ENCODE measurements around the gene BCL7B.
A peak's percentile ranks its signal among the peaks of the same experiment; 100 is the strongest.
"Not testable (repeated sequence)": the region's sequence is repeated elsewhere in the genome, so short reads cannot be mapped to it uniquely, and the experiment has no call there.

Gene BCL7B

GRCh38 chr7:73572767-73573186, 15.3 kb upstream of the BCL7B start:
- no peak for DNase-seq (ENCODE audit: low spot score)

- no peak for DNase-seq (ENCODE audit: low spot score)
Observed at GRCh38 chr7:73570977-73571376, 13.5 kb upstream of the BCL7B start.

GRCh38 chr7:73570521-73570920, 13.0 kb upstream of the BCL7B start:
- DNase-seq (ENCODE audit: low spot score) = no peak

- DNase-seq (ENCODE audit: low spot score) = no peak
Observed at GRCh38 chr7:73569042-73569608, 11.6 kb upstream of the BCL7B start.

GRCh38 chr7:73567846-73568685, 10.6 kb upstream of the BCL7B start:
- no peak for DNase-seq (ENCODE audit: low spot score)

GRCh38 chr7:73567140-73567539, 9.7 kb upstream of the BCL7B start:
- DNase-seq (ENCODE audit: low spot score) = no peak

- not testable (repeated sequence) for DNase-seq (ENCODE audit: low spot score)
Observed at GRCh38 chr7:73566431-73566830, 8.9 kb upstream of the BCL7B start.

- DNase-seq (ENCODE audit: low spot score) = no peak
Observed at GRCh38 chr7:73565675-73566340, 8.3 kb upstream of the BCL7B start.

- DNase-seq (ENCODE audit: low spot score) = no peak
Observed at GRCh38 chr7:73560109-73560835, 2.8 kb upstream of the BCL7B start.

- peak; percentile 99 for DNase-seq (ENCODE audit: low spot score)
Observed at GRCh38 chr7:73557108-73557396, 438 bp downstream of the BCL7B start.

- no peak for DNase-seq (ENCODE audit: low spot score)
Observed at GRCh38 chr7:73556208-73557107, 1.0 kb downstream of the BCL7B start.

- no peak for DNase-seq (ENCODE audit: low spot score)
Observed at GRCh38 chr7:73555411-73555982, 2.0 kb downstream of the BCL7B start.

GRCh38 chr7:73550093-73550492, 7.4 kb downstream of the BCL7B start:
- not testable (repeated sequence) for DNase-seq (ENCODE audit: low spot score)

GRCh38 chr7:73549176-73549575, 8.3 kb downstream of the BCL7B start:
- no peak for DNase-seq (ENCODE audit: low spot score)

GRCh38 chr7:73547841-73548240, 9.6 kb downstream of the BCL7B start:
- DNase-seq (ENCODE audit: low spot score) = no peak

GRCh38 chr7:73544678-73545077, 12.8 kb downstream of the BCL7B start:
- DNase-seq (ENCODE audit: low spot score) = no peak

- DNase-seq (ENCODE audit: low spot score) = no peak
Observed at GRCh38 chr7:73541722-73542121, 15.8 kb downstream of the BCL7B start.

- DNase-seq (ENCODE audit: low spot score) = no peak
Observed at GRCh38 chr7:73539709-73540108, 17.8 kb downstream of the BCL7B start.

GRCh38 chr7:73538510-73538909, 19.0 kb downstream of the BCL7B start:
- not testable (repeated sequence) for DNase-seq (ENCODE audit: low spot score)

- no peak for DNase-seq (ENCODE audit: low spot score)
Observed at GRCh38 chr7:73537051-73537450, 20.4 kb downstream of the BCL7B start.

GRCh38 chr7:73536479-73536878, 21.0 kb downstream of the BCL7B start:
- DNase-seq (ENCODE audit: low spot score) = no peak
